HL-60 (cell line): Measurements from ENCODE around the gene YPEL1.

ENCODE experiments used
- TF ChIP-seq, protein P1 (sequence below): IDR thresholded peaks from one replicate; pipeline ENCODE4 v1.5.1; 2011; ENCODE audit warnings: low read length, control low read depth, inconsistent platforms; ENCODE audit not compliant: insufficient read depth
- TF ChIP-seq, protein P2 (sequence below): IDR thresholded peaks from 2 replicates; pipeline ENCODE4 v1.6.1; 2012; ENCODE audit warnings: low read depth; ENCODE audit not compliant: insufficient replicate concordance

DNA sequence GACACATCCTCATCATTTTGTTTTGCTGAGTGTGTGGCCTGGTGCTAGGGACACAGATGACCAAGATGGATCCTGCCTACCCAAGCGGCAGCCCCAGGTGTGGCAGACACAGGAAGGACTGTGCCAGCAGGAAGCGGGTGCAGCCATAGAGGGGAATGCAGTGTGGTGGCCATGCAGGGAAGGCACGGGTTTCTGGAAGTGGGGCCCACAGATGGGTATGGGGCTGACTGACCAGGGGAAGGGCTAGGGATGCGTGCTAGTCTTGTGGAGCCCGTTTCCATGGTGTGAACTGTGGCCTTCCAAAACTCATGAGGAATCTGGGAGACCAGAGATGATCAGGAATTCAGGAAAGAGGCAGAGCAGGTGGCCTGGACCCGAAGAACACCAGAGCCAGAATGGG is 33.5 kb downstream of the YPEL1 start:
- TF ChIP-seq, protein P1, sequence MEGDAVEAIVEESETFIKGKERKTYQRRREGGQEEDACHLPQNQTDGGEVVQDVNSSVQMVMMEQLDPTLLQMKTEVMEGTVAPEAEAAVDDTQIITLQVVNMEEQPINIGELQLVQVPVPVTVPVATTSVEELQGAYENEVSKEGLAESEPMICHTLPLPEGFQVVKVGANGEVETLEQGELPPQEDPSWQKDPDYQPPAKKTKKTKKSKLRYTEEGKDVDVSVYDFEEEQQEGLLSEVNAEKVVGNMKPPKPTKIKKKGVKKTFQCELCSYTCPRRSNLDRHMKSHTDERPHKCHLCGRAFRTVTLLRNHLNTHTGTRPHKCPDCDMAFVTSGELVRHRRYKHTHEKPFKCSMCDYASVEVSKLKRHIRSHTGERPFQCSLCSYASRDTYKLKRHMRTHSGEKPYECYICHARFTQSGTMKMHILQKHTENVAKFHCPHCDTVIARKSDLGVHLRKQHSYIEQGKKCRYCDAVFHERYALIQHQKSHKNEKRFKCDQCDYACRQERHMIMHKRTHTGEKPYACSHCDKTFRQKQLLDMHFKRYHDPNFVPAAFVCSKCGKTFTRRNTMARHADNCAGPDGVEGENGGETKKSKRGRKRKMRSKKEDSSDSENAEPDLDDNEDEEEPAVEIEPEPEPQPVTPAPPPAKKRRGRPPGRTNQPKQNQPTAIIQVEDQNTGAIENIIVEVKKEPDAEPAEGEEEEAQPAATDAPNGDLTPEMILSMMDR: no peak
- TF ChIP-seq, protein P2, sequence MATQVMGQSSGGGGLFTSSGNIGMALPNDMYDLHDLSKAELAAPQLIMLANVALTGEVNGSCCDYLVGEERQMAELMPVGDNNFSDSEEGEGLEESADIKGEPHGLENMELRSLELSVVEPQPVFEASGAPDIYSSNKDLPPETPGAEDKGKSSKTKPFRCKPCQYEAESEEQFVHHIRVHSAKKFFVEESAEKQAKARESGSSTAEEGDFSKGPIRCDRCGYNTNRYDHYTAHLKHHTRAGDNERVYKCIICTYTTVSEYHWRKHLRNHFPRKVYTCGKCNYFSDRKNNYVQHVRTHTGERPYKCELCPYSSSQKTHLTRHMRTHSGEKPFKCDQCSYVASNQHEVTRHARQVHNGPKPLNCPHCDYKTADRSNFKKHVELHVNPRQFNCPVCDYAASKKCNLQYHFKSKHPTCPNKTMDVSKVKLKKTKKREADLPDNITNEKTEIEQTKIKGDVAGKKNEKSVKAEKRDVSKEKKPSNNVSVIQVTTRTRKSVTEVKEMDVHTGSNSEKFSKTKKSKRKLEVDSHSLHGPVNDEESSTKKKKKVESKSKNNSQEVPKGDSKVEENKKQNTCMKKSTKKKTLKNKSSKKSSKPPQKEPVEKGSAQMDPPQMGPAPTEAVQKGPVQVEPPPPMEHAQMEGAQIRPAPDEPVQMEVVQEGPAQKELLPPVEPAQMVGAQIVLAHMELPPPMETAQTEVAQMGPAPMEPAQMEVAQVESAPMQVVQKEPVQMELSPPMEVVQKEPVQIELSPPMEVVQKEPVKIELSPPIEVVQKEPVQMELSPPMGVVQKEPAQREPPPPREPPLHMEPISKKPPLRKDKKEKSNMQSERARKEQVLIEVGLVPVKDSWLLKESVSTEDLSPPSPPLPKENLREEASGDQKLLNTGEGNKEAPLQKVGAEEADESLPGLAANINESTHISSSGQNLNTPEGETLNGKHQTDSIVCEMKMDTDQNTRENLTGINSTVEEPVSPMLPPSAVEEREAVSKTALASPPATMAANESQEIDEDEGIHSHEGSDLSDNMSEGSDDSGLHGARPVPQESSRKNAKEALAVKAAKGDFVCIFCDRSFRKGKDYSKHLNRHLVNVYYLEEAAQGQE: no peak
